SHP77 treated with DMSO at 0.1 percent for 48 hours (cell line): ENCODE results near the gene RAB11FIP5.
"Not testable (repeated sequence)": the region's sequence is repeated elsewhere in the genome, so short reads cannot be mapped to it uniquely, and the experiment has no call there.

ENCODE experiments used
- DNase-seq: peaks from one replicate; lab custom pipeline; 2025; lab: John Stamatoyannopoulos, UW

Gene RAB11FIP5, protein sequence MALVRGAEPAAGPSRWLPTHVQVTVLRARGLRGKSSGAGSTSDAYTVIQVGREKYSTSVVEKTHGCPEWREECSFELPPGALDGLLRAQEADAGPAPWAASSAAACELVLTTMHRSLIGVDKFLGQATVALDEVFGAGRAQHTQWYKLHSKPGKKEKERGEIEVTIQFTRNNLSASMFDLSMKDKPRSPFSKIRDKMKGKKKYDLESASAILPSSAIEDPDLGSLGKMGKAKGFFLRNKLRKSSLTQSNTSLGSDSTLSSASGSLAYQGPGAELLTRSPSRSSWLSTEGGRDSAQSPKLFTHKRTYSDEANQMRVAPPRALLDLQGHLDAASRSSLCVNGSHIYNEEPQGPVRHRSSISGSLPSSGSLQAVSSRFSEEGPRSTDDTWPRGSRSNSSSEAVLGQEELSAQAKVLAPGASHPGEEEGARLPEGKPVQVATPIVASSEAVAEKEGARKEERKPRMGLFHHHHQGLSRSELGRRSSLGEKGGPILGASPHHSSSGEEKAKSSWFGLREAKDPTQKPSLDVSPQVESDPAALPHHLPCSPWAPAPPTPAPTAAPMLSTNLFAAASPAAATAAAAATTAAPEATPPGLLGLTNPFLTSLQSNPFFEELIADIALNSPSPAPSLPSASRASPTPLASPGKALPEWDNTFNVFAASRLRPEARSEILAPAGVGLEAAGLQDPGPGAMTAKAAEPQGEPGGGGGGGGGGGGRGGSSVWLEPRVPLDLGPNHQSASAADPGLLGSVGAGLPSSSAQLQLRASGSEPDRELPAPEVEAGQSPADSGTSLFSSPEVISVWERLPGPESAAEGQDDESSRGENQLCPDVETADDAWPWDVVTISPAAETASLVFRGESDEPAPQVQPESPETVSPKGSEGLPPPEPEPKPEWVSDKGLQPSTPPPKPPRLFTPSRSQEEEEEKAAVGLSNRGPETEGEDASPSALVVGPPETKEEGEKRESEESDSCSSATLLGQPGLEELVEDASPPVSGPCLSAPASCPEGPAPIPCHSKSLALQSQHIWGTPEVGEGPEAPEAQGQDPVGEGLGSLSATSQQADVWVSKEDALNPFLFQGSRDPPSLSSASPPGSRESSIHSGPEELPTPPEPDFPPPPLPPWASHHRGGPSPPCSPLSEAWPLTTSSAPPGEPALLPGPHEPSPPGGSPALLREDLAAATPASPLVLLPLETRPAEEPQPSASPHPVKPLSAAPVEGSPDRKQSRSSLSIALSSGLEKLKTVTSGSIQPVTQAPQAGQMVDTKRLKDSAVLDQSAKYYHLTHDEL (N-terminal part only)

DNA sequence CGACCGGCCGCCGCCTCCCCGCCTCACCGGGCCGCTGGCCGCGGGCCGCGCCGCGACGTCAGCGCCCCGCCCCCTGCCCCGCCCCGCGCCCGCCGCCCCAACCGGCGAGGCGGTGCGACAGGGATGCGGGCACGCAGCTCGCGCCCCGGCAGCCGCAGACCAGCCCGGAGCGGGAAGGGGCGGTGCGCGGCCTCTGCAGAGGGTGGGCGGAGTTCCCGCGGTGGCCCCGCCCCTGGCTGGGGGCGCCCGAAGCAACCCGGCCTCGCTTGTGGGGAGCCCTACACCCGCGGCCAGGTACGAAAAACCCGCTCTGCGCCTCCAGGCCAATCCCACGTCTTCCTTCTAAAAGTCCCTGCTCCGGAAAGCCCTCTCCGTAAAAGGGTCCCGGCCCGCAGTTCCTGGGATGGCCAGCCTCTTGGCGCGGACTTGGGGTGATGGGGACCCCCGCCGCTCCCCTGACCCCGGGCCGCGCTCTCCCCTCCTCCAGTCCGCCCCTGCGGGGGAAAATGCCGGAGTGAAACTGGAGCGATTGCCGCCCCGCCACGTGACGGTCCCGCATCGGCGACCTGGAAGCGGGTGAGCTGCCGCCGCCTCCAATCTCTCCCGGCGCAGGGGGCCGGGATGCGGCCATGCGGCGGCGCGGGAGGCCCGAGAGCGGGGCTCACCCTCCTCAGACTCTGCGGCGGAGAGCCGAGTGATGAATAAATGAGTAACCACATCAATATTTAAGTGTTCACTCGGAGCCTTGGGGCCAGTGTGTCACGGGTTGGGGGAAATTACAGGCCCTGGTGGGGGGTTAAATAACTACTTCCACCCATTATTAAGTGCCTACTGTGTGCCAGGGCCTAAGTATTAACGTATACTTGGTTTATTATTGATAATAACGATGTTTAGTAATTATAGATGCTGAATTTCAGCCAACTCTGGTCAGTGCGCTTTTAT lies at the start of gene RAB11FIP5:
Gene RAB11FIP5 (minus strand): TSS at position 36 of the 942 bp plus-strand sequence. CDS start 171 bp downstream, outside the sequence.
- DNase-seq: peak; percentile 26

DNA sequence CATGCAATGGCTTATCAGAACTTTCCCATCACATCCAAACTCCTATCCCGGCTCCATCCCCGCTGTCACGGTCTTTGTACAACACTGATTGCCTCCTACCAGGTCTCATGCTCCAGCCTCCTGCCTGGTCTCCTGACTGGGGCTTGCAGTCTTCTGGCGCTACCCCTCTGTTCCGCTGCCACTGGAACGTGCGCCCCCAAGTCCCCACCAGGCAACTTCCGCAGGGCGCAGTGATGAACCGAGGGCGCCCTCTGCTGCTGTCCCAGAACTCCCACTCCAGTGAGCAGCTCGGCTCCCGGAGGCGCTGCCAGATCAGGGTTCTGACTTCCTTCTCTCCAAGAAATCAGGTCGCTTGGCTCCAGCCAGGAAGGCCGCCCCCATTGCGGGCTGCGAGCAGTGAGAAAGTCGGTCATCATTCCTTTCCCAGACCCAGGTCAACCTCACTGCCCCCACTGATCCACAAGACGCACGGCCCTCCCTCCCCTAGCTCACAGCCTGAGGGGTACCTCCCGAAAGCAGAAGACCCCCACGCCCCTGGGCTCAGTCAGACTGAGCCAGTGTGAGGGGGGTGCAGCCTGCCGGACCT lies 43.9 kb upstream of the RAB11FIP5 start:
- DNase-seq: no peak

DNA sequence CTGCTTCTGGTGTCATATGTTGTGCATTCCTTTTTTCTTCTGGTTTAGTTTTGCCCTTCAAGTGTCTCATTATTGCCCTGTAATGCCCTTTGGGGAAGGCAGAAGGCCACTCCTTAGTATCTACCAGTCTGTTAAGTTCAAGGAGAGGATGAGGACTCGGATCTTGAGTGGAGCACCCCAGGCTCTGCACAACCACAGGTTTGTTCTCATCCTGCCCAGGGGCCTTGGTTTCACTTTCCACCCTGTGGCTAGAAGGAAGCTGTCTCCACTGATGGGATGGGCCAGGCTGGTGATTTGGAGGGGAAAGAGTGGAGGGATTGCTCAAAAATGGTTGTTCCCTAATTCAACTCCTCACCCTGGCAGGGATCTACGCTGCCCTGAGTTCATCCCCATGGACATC lies 30.2 kb upstream of the RAB11FIP5 start:
- DNase-seq: no peak

DNA sequence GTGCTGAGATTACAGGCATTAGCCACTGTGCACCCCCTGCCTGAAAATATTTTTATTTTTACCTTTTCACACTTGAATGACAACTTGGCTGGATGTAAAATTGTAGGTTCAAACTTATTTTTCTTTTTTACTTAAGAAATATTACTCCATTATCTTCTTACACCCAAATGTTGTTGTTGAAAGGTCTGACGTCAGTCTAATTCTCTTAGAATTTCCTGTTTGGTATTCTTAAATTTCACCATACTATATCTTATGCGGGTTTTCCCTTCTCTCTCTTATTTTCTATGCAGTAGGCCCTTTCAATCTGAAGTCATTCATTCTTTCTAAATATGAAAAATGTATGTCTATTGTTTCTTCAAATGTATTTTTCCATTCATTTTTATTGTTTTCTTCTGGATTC lies 29.1 kb upstream of the RAB11FIP5 start:
- no peak for DNase-seq

DNA sequence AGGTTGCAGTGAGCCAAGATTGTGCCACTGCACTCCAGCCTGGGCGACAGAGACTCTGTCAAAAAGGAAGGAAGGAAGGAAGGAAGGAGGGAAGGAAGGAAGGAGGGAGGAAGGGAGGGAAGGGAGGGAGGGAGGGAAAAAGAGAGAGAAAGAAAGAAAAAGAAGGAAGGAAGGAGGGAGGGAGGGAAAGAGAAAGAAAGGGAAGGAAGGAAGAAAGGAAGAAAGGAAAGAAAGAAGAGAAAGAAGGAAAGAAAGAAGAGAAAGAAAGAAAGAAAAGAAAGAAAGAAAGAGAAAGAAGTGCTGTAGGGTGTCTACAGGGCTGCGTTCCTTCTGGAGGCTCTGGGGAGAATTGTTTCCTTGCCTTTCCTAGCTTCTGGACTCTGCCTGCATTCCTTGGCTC lies 22.5 kb upstream of the RAB11FIP5 start:
- DNase-seq: no peak

DNA sequence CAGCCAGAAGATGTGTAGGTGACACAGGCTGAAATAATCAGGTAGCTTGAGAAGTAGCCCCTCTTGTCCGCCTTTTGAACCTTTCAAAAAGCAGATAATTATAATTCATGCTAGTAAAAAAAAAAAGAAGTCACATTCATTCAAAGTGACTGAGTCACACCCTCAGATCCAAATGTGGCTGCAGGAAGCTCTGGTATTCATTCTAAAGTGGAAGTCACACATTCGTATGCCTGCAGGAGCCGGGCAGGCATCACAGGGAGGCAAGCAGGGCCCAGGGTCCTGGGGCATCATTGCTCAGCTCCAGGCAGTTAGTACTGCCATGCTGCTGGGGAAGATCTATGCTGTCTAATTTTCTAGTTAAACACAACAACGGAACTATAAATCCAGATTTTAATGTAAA lies 21.7 kb upstream of the RAB11FIP5 start:
- DNase-seq: no peak

DNA sequence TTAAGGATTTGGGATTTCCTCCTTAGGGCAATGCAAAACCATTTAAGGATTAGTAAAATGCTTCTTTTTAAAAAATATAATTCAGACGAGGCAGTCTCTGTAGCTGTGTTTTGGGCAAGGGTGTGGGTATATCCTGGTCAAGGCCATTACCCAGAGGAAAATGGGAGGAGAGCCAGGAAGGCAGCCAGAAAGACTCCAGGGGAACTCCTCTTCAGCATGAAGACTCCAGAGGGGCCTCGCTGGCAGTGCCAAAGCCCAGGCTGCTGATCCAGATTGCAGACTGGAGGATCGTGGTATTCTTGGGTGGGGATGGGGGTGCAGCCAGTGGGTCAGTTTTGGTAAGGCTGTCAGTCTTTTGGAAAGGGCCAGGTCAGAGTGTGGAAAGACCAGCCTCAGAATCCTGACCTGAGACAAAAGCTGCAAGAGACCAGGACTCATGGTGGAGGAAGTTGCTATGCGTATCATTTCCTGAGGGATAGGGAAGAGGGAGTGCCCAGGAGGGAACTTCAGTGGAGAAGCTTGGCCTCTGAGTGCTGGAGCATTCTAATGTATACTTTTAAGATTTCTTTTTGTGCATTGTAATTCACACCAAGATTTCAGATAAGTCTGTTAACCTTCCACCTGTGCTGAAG lies 20.9 kb upstream of the RAB11FIP5 start:
- no peak for DNase-seq

DNA sequence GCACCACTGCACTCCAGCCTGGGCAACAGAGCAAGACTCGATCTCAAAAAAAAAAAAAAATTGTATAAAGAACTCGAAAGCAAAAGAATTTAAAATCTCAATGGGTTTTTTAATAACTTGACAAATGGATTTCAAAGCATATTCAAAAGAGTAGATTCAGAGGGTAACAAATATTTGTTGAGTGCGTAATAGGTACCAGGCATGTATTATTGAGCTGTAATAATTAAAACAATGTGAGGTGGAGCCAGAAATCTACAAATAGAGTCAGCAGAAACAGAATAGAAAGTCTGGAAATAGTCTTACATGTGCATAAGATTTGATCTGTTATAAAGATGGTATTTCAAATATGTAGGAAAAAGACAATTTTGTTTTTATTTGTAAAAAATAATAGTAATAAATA lies 19.1 kb upstream of the RAB11FIP5 start:
- no peak for DNase-seq

DNA sequence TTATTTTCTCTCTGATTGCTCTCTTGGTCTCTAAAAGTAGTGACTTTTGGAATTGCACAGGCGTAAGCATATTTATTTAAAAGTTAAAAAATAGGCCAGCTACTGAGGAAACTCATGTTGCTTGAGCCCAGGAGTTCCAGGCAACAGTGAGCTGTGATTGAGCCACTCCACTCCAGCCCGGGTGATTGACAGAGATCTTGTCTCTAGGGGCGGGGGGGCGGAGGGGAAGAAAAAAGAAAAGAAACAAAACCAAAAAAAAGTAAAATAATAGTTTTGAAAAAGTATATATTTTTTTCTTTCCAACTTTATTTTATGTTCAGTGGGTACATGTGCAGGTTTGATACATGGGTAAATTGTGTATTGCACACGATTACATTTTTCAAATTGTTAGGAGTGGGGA lies 18.0 kb upstream of the RAB11FIP5 start:
- no peak for DNase-seq

DNA sequence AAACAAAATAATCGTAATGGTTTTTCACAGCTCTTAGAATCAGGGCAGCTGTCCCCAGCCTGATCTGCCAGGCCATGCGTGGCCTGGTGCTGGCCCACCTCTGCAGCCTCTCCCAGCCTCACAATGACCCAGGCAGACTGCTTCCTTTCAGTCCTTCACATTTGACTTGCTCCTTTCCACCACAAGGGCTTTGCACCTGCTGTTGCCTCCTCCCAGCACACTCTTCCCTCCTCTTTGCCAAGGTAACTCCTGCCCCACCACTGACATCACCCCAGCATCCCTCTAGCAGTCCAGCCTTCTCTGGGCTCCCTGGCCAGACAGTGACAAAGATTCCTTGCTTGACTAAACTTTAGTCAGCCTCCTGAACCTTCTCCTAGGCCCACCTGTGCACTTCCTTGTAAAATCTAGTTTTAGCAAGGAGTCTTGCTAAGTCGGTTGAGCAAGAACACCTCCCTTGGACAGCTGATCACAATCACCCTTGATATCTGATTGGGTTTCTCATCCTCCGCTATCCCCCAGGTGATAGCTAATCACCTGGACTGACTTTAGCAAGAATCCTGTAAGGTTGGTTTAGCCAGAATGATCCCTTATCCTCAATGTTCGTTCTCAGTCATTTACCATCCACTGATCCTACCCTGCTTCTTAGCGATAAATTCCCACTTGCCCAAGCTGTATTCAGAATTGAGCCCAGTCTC lies 16.2 kb upstream of the RAB11FIP5 start:
- no peak for DNase-seq

DNA sequence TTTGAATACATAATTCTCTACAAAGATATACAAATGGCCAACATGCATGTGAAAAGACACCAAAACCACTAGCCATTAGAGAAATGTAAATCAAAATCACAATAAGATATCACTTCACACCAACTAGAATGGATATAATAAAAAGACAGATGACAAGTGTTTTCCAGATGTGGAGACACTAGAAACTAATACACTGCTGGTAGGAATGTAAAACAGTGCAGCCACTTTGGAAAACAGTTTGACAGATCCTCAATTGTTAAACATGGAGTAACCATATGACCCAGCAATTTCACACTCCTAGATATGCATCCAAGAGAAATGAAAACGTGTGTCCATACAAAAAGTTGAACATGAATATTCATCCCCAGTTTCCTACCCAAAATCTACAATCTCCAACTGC lies 9.8 kb upstream of the RAB11FIP5 start:
- DNase-seq: no peak

DNA sequence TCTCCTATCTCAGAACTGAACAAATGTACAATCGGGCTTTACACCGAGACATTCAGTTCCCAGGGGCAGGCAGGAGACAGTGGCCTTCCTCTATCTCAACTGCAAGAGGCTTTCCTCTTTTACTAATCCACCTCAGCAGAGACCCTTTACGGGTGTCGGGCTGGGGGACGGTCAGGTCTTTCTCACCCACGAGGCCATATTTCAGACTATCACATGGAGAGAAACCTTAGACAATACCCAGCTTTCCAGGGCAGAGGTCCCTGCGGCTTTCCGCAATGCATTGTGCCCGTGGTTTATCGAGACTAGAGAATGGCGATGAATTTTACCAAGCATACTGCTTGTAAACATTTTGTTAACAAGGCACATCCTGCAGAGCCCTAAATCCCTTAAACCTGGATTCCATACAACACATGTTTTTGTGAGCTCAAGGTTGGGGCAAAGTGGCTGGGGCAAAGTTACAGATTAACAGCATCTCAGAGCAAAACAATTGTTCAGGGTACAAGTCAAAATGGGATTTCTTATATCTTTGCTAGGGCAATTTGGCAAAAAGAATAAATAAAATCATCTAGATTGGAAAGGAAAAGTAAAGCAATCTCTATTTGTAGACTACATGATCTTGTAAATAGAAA lies 7.0 kb upstream of the RAB11FIP5 start:
- DNase-seq: not testable (repeated sequence)

DNA sequence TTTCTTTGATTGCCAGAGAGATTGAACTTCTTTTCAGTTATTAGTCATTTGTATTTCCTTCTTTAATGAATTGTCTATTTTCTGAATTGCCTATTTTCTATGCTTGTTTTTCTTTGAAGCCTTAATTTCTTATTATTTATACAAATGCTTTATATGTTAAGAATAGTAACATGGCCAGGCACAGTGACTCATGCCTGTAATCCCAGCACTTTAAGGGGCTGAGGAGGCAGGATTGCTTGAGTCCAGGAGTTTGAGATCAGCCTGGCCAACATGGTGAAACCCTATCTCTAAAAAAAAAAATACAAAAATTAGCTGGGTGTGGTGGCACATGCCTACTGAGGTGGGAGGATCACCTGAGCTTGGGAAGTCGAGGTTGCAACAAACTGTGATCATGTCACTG lies 4.7 kb upstream of the RAB11FIP5 start:
- DNase-seq: no peak

DNA sequence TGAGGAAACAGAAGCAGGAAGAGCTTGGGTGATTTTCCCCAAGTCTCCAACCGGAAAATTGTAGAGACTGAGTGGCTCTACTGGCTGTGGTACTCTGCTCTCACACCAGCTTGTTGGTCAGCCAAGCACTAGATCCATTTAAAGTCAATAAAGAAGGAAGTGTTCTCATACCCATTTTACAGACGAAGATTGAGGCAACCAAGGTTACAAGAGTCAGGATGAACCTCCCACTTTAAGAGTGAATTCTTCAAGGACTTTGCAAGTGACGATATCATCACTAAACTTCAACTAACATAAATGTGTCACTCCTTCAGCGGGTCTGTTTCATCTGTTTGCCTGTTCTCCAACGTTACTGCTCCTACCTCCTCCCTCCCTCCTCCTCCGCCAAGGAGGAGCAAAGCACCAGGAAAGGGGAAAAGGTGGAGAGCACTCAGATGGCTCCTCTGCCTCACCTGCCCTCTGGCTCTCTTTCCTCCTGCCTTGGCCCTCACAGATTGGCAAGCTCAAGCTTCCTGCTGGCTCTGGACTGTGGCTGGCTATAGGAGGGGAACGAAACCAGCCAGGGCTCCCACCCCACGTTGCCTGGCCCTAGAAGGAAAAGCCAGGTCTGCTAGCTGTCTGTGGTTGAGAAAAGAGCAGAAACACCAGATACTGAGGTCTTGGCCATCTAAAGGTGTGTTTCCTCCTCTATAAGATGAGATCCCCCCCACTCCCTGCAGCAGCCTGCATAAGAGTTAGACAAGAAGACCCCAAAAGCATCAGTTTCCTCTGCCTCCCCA lies 3.6 kb upstream of the RAB11FIP5 start:
- DNase-seq: no peak

DNA sequence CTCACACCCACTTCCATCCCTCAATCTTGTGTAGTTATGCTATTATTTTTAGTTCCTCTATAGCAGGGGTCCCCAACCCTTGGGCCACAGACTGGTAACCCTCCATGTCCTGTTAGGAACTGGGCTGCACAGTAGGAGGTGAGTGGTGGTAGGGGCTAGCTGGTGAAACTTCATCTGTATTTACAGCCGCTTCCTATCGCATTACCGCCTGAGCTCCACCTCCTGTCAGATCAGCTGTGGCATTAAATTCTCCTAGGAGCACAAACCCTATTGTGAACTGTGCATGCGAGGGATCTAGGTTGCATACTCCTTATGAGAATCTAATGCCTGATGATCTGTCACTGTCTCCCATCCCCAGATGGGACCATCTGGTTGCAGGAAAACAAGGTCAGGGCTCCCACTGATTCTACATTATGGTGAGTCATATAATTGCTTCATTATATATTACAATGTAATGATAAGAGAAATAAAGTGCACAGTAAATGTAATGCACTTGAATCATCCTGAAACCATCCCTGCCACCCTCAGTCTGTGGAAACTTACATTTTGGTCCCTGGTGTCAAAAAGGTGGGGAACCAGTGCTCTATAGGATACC lies 1.6 kb upstream of the RAB11FIP5 start:
- no peak for DNase-seq

DNA sequence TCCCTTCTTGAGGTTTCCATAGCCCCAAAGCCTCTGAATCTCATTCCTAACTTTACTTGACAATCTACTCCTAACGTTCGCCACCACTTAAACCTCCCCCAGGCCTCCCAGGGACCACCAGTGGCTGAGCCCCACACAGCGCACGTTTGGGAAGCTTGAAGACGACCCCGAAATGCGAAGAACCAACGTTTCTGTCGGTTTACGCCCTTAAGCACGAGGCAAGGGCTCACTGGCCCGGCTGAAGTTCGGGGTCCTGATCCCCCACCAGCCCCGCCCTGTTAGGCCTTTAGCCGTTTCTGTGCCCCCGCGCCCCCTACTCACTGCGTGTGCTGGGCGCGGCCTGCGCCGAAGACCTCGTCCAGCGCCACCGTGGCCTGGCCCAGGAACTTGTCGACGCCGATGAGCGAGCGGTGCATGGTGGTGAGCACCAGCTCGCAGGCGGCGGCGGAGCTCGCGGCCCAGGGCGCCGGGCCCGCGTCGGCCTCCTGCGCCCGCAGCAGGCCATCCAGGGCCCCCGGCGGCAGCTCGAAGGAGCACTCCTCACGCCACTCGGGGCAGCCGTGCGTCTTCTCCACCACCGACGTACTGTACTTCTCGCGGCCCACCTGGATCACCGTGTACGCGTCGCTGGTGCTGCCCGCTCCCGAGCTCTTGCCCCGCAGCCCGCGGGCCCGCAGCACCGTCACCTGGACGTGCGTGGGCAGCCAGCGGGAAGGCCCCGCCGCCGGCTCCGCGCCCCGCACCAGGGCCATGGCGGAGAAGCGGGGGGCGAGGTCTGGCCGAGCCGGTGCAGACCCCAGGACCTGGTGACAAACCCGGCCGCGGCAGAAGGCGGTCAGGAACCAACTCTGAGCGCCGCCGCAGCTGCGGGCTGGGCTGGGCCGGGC lies 479 bp downstream of the RAB11FIP5 start:
- peak; percentile 1 for DNase-seq
